Thoracic aorta (tissue), 2 donors: Measurements from ENCODE around the gene ABL2. TPM values are rescaled to one million over a fixed set of nuclear protein-coding genes. Genes with fewer than 3 reads are reported as not detected.

Experiments
- ATAC-seq: fragments of 150-250 bp; one replicate; pipeline ENCODE4 v1.8.0; 2017; ENCODE audit warnings: low read depth; ENCODE audit not compliant: insufficient number of reproducible peaks, low FRiP score
- DNase-seq: peaks from one replicate; pipeline ENCODE4 v3.0.0-alpha.2; 2020; ENCODE audit warnings: low spot score
- H3K27ac ChIP-seq, 2 donors: fragments of 200-600 bp; sonication (generic); 1 replicate in 1 of 2; 2 replicates in 1 of 2; pipeline ENCODE4 v1.5.1; 2016; ENCODE audit warnings: mild to moderate bottlenecking in 2 of 2, moderate library complexity in 2 of 2
- H3K27me3 ChIP-seq: fragments of 200-600 bp; sonication (generic); replicated peaks from 2 replicates; pipeline ENCODE4 v1.6.0; 2016; ENCODE audit warnings: mild to moderate bottlenecking; ENCODE audit not compliant: insufficient read depth
- H3K36me3 ChIP-seq: fragments of 200-600 bp; sonication (generic); one replicate; pipeline ENCODE4 v1.5.1; 2016
- H3K4me1 ChIP-seq, 2 donors: fragments of 200-600 bp; sonication (generic); 1 replicate in 1 of 2; 2 replicates in 1 of 2; pipeline versions ENCODE4 v1.5.1 to v1.6.0; 2016; ENCODE audit warnings: low read depth in 2 of 2, mild to moderate bottlenecking in 1 of 2; ENCODE audit not compliant: control insufficient read depth in 1 of 2
- H3K4me3 ChIP-seq: fragments of 200-600 bp; sonication (generic); 2 replicates; pipeline ENCODE4 v1.5.1; 2016; ENCODE audit warnings: mild to moderate bottlenecking
- H3K9me3 ChIP-seq: fragments of 200-600 bp; sonication (generic); 2 replicates; pipeline ENCODE4 v1.5.1; 2016
- total RNA-seq, 2 donors: library from RNA; depleted of rRNA; stranded (reverse); fragments of >200 nt; gene quantifications; one replicate each; pipeline versions ENCODE4 v1.1.0 to v1.2.3, GENCODE V29; 2016
- TF ChIP-seq, protein P1 (sequence below): fragments of 200-600 bp; sonication (generic); IDR thresholded peaks from one replicate; pipeline ENCODE4 v1.5.1; 2019; ENCODE audit warnings: antibody characterized with exemption

The ABL2 gene
- total RNA-seq, 2 donors from 2014 or later: 23.6 to 62.4 TPM

DNA sequence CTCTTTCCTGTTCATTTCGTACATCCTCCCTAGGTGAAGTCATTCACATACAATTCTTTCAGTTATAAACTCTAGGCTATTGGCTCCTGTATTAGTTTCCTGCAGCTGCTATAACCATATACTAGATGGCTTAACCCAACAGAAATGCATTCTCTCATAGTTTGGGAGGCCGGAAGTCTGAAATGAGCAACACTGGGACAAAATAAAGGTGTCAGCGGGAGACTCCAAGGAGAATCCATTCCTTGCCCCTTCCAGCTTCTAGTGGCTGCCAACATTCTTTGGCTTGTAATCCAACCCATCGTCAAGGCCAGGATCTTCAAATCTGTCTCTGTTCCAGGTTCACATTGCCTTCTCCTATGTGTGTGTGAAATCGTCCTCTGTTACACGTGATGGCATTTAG, 76.3 kb downstream of the ABL2 start:
- Histone ChIP-seq H3K4me3 (no peak overlapping the region), H3K4me1 (peaks cover 19 to 44% of the 10 kb centered on the region in 2 donors), H3K36me3 (no peaks in the 10 kb centered on the region), H3K27ac (no peak overlapping the region), H3K9me3 (no peaks in the 10 kb centered on the region), H3K27me3 (no peaks in the 10 kb centered on the region)
- DNase-seq (no peak), ATAC-seq (no peak)
- TF ChIP-seq, protein P1, sequence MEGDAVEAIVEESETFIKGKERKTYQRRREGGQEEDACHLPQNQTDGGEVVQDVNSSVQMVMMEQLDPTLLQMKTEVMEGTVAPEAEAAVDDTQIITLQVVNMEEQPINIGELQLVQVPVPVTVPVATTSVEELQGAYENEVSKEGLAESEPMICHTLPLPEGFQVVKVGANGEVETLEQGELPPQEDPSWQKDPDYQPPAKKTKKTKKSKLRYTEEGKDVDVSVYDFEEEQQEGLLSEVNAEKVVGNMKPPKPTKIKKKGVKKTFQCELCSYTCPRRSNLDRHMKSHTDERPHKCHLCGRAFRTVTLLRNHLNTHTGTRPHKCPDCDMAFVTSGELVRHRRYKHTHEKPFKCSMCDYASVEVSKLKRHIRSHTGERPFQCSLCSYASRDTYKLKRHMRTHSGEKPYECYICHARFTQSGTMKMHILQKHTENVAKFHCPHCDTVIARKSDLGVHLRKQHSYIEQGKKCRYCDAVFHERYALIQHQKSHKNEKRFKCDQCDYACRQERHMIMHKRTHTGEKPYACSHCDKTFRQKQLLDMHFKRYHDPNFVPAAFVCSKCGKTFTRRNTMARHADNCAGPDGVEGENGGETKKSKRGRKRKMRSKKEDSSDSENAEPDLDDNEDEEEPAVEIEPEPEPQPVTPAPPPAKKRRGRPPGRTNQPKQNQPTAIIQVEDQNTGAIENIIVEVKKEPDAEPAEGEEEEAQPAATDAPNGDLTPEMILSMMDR: no peak

DNA sequence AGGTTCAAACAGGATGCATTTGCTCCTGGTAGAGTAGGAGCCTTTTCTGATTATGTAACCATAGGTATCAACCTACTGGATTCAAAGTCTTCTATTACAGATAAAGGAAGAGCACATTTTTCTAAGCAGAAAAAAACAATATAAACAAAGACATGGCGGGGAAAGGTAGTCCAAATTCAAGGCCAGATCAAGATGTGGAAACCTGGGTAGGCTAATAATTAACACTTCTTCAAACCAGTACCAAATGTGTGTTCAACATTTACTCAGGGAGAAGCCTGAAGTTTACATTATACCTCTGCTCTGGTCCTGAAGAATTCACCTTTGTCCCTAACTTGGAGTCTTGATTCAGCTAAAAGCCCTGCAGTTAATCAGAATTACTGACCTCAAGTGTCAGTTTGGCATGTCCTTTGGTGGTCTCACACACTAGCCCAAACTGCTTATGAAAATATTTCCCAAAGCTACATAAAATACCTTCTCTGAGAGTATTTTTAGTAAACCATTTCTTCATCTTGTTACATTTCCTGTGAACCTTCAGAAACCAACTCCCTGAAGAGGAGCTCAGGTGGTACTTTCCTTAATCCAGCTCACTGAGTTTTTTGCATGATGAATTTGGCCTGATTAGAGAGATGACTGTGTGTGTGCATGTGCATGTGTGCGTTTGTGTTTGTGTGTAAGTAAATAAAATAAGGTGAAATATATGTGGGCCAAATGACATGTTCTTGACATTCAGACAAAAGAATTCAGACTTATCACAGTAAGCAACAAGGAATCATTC, 77.4 kb downstream of the ABL2 start:
- DNase-seq: no peak
- Histone ChIP-seq H3K36me3 (no peaks in the 10 kb centered on the region), H3K9me3 (no peaks in the 10 kb centered on the region), H3K4me3 (no peak overlapping the region), H3K27me3 (no peaks in the 10 kb centered on the region), H3K4me1 (peaks cover 19 to 44% of the 10 kb centered on the region in 2 donors), H3K27ac (no peak overlapping the region)
- no peak for ATAC-seq
- TF ChIP-seq, protein P1: no peak

DNA sequence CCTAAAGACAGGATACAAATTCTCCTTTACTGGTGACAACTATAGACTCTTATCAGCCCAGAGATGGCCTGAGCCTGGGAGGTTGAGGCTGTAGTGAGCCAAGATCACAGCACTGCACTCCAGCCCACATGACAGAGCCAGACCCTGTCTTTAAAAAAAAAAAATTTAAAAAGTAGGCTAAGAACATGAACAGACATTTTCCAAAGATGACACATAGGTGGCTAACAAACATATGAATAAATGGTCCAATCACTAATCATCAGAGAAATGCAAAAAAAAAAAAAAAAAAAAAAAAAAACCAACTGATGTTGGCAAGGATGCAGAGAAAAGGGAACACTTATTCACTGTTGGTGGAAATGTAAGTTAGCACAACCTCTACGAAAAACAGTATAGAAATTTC, 82.6 kb downstream of the ABL2 start:
- Histone ChIP-seq H3K9me3 (no peaks in the 10 kb centered on the region), H3K4me1 (peaks cover 10 to 11% of the 10 kb centered on the region in 2 donors), H3K27me3 (no peaks in the 10 kb centered on the region), H3K36me3 (no peaks in the 10 kb centered on the region), H3K4me3 (no peak overlapping the region), H3K27ac (no peak overlapping the region)
- ATAC-seq (no peak), DNase-seq (no peak)
- TF ChIP-seq, protein P1: no peak

DNA sequence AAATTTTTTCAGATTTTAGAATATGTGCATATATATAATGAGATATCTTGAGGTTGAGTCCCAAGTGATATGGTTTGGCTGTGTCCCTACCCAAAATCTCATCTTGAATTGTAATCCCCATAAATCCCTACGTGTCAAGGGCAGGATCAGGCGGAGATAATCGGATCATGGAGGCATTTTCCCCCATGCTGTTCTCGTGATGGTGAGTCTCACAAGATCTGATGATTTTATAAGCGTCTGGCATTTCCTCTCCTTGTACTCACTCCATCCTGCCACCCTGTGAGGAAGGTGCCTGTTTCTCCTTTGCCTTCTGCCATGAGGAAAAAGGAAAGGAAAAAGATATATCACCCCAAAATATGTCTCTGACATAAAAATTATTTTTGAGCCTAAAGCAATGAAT, 83.0 kb downstream of the ABL2 start:
- no peak for DNase-seq
- H3K27me3 ChIP-seq: no peaks in the 10 kb centered on the region
- no peak overlapping the region for H3K4me3 ChIP-seq
- H3K27ac ChIP-seq: no peak overlapping the region
- H3K36me3 ChIP-seq: no peaks in the 10 kb centered on the region
- no peak for ATAC-seq
- TF ChIP-seq, protein P1: no peak
- peaks cover 12 to 16% of the 10 kb centered on the region in 2 donors for H3K4me1 ChIP-seq
- H3K9me3 ChIP-seq: no peaks in the 10 kb centered on the region

DNA sequence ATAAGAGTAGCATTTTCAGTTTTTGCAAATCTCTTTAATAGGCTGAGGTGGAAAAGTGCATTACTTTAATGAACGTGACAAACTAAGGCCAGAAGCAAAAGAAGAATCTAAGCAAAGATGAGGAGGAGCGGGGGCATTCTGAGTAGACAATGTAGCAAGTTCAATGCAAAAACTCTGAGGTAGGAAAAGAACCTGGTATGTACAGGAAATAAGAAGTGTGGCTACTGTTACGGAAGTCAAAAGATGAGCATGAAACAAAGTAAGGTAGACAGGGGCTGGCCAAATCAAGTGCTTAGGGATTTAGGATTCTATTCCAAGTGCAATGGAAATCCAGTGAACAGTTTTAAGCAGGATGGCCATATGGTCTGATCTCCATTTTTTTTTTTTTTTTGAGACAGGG, 84.0 kb downstream of the ABL2 start:
- H3K27ac ChIP-seq: no peak overlapping the region
- TF ChIP-seq, protein P1: no peak
- H3K9me3 ChIP-seq: no peaks in the 10 kb centered on the region
- DNase-seq: no peak
- H3K27me3 ChIP-seq: no peaks in the 10 kb centered on the region
- no peak overlapping the region for H3K4me3 ChIP-seq
- H3K4me1 ChIP-seq: peaks cover 17% of the 10 kb centered on the region in 2 donors
- no peaks in the 10 kb centered on the region for H3K36me3 ChIP-seq
- no peak for ATAC-seq
